ENCODE data around the gene EEF2K.

The EEF2K gene

GRCh38 chr16:22328081-22328725, 122.1 kb downstream of the EEF2K start:
- no peak for DNase-seq

GRCh38 chr16:22329199-22329695, 123.2 kb downstream of the EEF2K start:
- no peak for DNase-seq

- DNase-seq, result no peak
Measured at GRCh38 chr16:22330326-22330725, 124.2 kb downstream of the EEF2K start.

GRCh38 chr16:22333457-22333994, 127.4 kb downstream of the EEF2K start:
- DNase-seq, result no peak

- no peak for DNase-seq
Measured at GRCh38 chr16:22335668-22336246, 129.7 kb downstream of the EEF2K start.

- DNase-seq, result no peak
Measured at GRCh38 chr16:22336581-22336980, 130.5 kb downstream of the EEF2K start.

GRCh38 chr16:22337045-22337444, 131.0 kb downstream of the EEF2K start:
- DNase-seq, result no peak

- no peak for DNase-seq
Measured at GRCh38 chr16:22337849-22338635, 132.0 kb downstream of the EEF2K start.

Measured in anterior cingulate cortex (tissue), 58 donors.